GM13977 (cell line): ENCODE measurements around the gene SKA2.
"Not testable (repeated sequence)": the region's sequence is repeated elsewhere in the genome, so short reads cannot be mapped to it uniquely, and the experiment has no call there.

Source experiments
- DNase-seq: peaks from one replicate; pipeline ENCODE4 v3.0.0; 2012; ENCODE audit warnings: low spot score
- in situ Hi-C: fragments of 300-500 bp; cut with MboI; formaldehyde crosslinking; loops from one replicate; pipeline ENCODE4 v1.12.0; 2022; ENCODE audit warnings: low sequenced_read_pairs, low pct_unique_long_range_greater_than_20kb, mixed read lengths, inconsistent platforms; ENCODE audit not compliant: unreplicated experiment
- TF ChIP-seq, protein P1 (sequence below): IDR thresholded peaks from 2 replicates; pipeline ENCODE4 v1.5.1; 2012; ENCODE audit warnings: mild to moderate bottlenecking, control low read depth; ENCODE audit not compliant: insufficient read depth; ENCODE audit errors: extremely low read depth, missing control alignments

SKA2 gene

DNA sequence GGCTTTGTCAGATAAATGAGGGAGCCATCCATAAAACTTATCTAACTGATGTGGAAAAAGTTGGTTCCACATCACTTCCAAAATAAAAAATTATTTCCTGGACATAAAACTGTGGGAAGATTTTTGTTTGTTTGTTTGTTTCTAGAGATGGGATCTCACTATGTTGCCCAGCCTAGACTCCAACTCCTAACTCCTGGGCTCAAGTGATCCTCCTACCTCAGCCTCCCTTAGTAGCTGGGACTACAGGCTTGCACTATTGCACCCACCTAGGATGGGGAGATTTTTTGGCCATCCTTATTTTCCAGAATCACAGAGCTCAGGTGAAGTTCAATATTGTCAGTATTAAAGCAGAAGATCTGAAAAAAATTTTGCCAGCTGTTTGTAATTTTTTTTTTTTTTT, 31.0 kb upstream of the SKA2 start:
- DNase-seq = no peak
- in situ Hi-C loops = no loop called here
- TF ChIP-seq, protein P1, sequence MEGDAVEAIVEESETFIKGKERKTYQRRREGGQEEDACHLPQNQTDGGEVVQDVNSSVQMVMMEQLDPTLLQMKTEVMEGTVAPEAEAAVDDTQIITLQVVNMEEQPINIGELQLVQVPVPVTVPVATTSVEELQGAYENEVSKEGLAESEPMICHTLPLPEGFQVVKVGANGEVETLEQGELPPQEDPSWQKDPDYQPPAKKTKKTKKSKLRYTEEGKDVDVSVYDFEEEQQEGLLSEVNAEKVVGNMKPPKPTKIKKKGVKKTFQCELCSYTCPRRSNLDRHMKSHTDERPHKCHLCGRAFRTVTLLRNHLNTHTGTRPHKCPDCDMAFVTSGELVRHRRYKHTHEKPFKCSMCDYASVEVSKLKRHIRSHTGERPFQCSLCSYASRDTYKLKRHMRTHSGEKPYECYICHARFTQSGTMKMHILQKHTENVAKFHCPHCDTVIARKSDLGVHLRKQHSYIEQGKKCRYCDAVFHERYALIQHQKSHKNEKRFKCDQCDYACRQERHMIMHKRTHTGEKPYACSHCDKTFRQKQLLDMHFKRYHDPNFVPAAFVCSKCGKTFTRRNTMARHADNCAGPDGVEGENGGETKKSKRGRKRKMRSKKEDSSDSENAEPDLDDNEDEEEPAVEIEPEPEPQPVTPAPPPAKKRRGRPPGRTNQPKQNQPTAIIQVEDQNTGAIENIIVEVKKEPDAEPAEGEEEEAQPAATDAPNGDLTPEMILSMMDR = no peak

GRCh38 chr17:59181481-59181880, 26.5 kb upstream of the SKA2 start:
- in situ Hi-C loops = no loop called here

GRCh38 chr17:59180626-59181025, 25.6 kb upstream of the SKA2 start:
- DNase-seq = no peak
- TF ChIP-seq, protein P1 = no peak
- in situ Hi-C loops = no loop called here

More at GRCh38 chr17:59181481-59181880, 26.5 kb upstream of the SKA2 start:
- TF ChIP-seq, protein P1 = no peak
- no peak for DNase-seq

DNA sequence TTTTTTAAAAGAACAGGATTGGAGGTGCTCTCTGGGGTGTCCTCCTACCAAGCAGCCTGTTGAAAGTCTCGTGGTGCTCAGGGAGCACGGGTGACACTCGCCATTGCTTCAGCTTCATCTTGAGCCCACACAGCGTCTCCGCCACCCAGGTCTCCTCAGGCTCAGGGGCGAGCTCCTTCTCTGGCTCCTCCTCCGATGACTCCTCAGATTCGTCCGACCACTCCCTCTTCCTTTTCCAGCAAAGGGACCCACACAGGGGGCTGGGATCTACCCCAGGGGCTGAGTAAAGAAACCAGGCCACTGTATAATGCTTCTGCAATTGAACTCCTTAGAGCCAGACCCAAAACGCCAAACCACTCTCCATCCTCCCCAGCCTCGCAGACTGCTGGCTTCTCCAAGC, 24.6 kb upstream of the SKA2 start:
- DNase-seq, in situ Hi-C loops: not testable (repeated sequence)

DNA sequence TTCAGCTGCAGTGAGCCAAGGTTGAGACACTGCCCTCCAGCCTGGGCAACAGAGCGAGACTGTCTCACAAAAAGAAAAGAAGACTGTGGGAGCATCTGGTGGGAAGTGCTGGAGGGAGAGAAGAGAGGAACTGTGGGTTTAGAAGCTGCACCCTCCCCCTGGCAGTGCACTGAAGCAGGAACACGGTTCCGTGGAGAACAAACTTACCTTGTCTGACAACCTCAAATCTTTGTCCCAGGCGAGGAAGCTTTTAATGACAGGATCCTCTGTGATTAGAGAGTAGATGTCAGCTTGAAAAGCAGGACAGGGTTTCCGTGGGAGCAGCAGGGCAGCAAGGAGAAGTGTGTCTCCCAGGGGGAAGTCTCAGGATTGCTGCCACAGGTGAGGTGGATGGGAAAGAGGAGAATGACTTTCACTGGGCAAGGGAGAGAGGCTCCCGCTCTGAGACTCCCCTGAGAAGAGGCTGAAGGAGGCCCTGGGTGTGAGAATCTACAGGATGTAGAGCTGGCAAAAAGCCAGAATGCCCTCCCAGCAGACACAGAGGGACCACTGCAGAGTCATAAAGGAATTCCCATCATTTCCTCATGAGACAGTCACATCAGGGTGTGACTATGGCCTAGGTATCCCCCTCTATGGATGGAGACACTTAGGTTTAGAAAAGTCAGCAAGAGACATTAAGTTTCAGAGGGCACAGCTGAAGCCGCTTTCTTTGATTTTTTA, 23.4 kb upstream of the SKA2 start:
- in situ Hi-C loops = no loop called here
- TF ChIP-seq, protein P1 = no peak
- no peak for DNase-seq

DNA sequence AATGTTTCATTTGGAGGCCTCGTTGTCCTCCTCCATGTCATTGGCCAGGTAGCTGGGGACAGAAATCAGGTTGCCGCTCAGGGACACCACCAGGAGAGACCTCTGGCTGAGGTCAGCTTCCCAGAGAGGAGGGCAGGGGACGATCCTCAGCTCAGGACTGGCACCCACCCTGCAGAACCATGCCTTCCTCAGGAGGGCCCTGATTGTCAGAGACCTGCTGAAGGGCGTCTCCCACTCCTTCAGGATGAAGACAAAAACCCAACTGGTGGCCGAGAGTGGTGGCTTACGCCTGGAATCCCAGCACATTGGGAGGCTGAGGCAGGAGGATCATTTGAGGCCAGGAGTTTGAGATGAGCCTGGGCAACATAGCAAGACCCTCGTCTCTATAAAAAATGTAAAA, 20.1 kb upstream of the SKA2 start:
- in situ Hi-C loops = no loop called here

GRCh38 chr17:59174671-59175070, 19.7 kb upstream of the SKA2 start:
- TF ChIP-seq, protein P1 = no peak
- no peak for DNase-seq
- in situ Hi-C loops = no loop called here

More for the DNA sequence above, 20.1 kb upstream of the SKA2 start:
- TF ChIP-seq, protein P1 = no peak
- DNase-seq = no peak
